Measurements from ENCODE around the gene RNF121.

Gene RNF121

DNA sequence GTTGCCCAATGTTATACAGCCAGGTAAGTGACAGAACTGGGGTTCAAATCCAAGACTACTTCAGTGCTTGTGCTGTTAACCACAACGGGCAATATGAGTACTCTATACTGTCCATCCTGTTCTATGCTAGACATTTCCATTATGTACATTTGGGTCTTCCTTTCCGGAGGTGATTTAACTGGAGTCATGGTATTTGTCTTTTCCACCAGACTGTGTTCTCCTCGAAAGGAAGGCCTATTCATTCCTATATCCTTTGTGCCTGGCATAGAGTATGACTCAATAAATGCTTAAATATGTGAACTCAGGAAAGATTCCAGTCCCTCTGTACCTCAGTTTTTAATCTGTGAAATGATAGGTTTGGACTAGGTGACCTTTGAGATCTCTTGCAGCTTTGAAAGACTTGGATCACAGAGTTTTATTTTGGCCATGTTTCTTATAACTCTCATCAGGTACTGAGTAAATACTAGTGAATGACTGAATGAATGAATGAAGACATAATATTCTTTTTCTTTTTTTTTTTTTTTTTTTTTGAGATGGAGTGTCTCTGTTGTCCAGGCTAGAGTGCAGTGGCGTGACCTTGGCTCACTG lies 6.6 kb downstream of the RNF121 start:
- no peak for DNase-seq (ENCODE audit: low spot score)

DNA sequence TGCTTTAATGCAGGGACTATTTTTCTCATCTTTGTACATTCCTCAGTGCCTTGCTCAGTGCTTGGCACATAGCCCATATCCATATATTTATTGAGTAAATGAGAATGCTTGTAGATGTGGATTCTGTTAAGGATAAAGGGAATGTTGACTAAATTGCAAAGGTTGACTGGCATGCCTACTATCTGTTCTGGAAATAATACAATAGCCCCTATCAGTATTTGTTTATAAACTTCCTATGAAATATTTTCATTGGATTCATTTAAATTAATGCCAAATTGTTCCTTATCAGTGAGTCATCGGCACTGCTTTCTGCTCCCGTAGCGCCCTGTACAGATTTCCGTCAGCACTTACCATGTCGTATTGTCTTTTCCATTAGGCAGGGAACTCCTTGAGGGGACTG lies 8.0 kb downstream of the RNF121 start:
- no peak for DNase-seq (ENCODE audit: low spot score)

DNA sequence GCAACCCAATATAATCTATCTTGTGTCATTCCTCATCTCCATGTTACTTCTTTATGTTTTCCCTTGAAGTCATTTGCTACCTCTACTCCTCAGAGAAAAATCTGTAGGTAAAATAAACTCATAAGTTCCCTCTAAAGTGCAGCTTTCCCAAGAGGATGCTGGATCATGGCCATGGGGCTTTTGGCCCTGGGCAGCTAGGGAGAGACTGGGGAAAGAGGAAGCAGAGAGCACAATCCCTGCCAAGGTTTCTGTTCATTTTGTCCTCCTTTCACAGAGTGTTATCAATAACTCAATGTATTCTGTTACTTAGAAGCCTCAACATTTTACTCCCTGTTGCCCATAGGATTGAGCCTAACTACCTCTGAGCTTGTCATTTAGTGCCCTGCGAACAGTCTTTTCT lies 9.0 kb downstream of the RNF121 start:
- no peak for DNase-seq (ENCODE audit: low spot score)

DNA sequence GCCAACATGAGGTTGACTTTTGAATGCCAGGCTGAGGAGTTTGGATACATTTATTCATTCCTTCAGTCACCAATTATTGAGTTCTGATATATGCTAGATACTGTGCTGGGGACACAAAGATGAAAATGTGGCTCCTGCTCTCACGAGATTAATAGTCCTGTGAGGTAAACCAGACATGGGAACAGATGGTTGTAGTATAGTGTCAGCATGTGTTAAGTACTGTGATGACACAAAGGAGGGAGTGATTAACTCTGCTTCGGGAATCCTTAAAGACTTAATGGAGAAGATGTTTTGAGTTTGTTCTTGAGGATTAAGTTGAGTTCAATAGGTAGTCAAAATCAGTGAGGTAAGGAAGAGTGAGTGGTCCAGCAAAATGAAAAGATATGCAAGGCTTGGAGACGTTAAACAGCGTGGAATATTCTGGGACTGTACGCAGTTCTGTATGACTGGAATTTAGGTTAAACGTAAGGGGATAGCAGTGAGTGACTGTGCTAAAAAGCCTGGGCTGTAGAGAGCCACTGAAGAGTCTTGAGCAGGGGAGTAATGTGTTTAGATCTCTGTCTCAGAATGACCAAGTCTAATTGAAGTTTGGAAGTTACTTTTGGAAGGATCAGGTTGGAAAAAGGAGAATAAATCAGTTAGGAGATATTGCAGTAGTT lies 11.8 kb downstream of the RNF121 start:
- no peak for DNase-seq (ENCODE audit: low spot score)

DNA sequence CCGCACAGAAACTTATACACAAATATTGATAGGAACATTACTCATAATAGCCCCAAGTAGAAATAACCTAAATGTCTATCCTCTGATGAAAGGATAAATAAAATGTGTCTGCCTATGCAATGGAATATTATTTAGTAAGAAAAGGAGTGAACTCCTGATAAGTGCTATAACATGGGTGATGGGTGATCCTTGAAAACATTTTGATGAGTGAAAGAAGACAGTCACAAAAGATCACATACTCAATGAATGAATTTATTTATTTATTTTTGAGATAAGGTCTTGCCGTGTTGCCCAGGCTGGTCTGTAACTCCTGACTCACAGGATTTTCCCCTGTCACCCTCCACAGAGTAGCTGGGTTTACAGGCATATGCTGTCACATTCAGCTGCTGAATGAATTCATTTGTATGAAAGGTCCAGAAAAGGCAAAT lies 17.3 kb downstream of the RNF121 start:
- DNase-seq (ENCODE audit: low spot score): no peak

DNA sequence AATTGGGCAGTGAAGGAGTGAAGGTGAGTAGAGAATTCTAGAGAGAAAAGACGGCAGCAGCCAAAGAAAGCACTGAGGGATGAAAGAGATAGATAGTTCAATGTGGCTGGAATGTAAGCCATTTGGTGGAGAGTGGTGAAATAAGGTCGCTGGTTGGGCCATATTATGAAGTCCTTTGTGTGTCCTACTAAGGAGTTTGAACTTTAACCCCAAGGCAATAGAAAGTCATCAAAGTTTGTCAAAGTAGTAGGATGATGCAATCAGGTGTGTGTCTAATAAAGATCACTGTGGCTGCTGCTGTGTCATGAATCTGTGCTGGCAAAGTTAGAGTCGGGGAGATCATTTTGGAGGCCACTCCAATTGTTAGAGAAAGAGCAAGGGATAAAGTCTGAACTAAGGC lies 18.7 kb downstream of the RNF121 start:
- peak; percentile 55 for DNase-seq (ENCODE audit: low spot score)

DNA sequence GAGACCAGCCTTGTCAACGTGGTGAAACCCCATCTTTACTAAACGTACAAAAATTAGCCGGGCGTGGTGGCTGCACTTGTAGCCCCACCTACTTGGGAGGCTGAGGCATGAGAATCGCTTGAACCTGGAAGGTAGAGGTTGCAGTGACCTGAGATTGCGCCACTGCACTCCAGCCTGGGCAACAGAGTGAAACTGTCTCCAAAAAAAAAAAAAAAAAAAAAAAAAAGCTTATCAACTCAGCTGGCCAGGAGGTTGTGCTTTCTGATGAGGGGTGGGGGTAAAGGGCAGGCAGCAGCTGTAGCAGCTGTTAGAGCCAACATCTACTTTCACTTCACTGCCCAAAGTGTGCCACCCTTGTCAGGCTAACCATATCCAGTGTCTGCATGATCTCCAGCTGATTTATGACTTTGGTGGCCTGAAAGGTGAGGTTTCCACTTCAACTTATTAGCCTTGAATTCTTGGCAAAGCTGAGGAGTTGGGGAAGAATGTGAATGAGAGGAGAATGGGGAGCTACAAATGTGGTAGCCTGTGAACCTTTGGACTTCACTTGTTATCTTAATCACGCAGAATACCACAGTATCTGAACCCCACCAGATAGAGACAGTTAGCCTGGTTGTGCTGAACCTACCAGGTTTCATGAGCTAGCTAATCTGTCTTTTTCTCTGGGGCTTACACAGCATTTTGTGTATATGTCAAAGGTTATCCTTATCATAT lies 19.6 kb downstream of the RNF121 start:
- DNase-seq (ENCODE audit: low spot score): peak; percentile 38

DNA sequence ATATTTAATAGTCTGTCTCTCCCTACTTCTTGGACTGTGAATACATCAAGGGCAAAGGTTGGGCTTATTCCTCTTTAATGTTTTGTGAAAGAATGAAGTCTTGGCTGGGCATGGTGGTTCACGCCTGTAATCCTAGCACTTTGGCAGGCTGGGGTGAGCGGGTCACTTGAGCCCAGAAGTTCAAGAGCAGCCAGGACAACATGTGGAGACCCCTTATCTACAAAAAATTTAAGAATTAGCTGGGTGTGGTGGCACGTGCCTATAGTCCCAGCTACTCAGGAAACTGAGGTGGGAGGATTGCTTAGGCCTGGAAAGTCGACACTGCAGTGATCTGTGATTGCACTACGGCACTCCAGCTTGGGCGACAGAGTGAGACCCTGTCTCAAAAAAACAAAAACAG lies 20.2 kb downstream of the RNF121 start:
- DNase-seq (ENCODE audit: low spot score): no peak

DNA sequence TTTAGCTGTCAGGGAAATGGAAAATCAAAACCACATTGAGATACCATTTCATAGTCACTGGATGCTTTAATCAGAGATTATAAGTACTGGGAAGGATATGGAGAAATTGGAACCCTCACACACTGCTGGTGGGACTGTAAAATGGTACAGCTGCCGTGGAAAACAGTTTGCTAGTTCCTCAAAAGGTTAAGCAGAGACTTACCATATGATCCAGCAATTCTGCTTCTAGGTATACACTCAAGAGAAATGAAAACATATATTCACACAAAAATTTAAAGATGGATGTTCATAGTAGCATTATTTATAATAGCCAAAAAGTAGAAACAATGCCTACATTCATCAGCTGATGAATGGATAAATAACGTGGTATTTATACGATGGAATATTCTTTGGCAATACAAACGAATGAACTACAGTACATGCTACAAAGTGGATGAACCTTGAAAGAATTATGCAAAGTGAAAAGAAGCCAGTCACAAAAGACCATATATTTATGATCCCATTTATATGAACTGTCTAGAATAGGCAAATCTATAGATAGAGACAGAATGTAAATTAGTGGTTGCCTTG lies 23.0 kb downstream of the RNF121 start:
- no peak for DNase-seq (ENCODE audit: low spot score)

DNA sequence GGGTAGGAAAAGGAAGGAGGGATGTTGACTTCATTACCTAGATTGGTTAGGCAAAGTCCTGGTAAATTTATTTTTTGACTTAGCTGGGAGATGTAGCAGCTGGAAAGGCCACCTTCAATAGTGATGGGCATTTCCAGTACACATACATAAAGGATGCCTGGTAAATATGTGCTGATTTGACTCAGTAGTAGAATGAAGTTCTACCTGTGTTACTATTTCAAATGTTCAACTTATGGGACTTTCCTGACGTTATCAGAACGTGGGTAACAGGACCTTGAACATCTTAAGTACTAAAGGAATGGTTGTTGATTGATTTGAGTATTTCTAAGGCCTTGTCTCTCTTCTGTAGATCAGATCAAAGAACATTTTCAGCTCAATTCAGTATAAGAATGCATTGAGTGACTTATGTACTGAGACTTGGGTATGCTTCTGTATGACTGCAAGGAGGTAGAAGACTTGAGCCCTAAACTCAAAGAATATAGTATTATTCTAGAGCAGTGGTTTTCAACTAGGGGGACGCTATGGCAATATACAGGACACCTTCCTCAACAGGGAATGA lies 27.1 kb downstream of the RNF121 start:
- DNase-seq (ENCODE audit: low spot score): no peak

DNA sequence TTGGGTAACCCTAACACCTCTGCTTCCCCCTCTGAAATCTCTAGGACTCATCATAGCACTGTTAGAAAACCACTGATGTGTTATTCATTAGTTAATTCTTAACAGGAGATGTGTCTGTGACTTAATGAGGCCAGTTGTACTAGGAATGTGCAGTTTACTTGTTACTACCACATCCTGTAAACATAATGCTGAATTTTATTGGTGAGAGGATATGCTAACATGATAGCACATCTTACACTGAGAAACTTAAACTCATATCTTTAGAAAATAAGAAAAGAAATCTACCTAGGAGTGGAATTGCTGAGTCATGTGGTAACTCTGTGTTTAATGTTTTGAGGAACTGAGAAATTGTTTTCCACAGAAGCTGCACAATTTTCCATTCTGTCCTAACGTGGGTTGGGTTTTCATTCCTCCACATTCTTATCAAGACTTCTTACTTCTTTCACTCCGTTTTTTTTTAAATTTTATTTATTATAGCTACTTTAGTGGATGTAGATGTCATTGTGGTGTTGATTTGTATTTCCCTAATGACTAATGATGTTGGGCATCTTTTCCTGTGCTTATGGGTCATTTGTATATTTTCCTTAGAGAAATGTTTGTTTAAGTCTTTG lies 33.7 kb downstream of the RNF121 start:
- DNase-seq (ENCODE audit: low spot score): no peak

DNA sequence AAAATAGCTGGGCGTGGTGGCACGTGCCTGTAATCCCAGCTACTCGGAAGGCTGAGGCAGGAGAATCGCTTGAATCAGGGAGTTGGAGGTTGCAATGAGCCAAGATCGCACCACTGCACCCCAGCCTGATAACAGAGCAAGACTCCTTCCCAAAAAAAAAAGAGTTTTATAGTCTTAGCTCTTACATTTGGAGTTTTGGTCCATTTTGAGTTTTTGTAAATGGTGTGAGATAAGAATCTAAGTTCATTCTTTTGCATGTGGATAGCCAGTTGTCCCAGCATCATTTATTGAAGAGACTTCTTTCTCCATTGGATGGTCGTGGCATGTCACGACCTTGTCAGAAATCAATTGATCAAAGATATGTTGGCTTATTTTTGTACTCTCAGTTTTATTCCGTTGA lies 34.6 kb downstream of the RNF121 start:
- no peak for DNase-seq (ENCODE audit: low spot score)

DNA sequence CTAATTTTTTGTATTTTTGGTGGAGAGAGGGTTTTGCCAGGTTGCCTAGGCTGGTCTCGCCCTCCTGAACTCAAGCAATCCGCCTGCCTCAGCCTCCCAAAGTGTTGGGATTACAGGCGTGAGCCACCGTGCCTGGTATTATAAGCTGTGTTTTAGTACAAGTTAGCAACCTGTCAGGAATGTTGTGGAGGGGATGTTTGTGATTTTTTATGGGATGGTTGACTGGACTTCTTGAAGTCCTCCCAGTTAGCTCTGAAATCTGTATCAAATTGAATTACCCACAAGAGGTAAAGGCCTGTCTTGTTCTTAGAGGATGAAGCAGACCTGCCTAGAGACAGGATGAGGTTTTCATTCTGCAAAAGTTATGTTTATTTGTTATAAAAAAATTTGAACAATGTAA lies 35.8 kb downstream of the RNF121 start:
- DNase-seq (ENCODE audit: low spot score): no peak

DNA sequence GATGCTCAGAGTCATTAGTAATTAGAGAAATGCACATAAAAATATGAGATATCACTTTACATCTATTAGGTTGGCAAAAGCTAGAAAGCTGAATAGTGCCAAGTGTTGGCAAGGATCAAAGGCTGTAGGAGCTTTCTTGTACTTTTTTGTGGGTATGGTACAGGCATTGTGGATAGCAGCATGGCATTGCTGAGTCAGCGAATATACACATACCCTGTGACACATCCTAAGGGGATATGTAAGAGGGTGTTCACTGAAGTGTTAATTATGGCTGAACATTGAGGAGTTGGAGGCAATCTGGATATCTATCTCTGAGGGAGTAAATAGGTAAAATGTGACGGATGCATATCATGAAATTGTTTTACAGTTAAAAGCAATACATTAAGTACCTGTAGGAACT lies 42.8 kb downstream of the RNF121 start:
- no peak for DNase-seq (ENCODE audit: low spot score)

DNA sequence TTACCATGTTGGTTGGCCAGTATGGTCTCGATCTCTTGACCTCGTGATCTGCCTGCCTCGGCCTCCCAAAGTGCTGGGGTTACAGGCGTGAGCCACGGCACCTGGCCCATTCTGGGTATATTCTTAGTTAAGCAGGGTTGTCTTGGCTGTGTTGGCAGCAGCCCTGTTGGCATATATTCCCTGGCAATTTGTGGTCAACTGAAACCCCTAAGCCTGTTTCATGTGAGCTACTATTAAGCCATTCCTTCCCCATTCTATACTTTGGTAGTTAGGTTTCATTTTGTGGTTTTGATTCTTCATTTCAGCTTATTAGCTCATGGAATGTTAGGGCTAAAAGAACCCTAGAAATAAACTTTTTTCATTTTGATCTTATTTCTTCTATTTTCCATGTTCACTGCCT lies 47.7 kb downstream of the RNF121 start:
- no peak for DNase-seq (ENCODE audit: low spot score)

DNA sequence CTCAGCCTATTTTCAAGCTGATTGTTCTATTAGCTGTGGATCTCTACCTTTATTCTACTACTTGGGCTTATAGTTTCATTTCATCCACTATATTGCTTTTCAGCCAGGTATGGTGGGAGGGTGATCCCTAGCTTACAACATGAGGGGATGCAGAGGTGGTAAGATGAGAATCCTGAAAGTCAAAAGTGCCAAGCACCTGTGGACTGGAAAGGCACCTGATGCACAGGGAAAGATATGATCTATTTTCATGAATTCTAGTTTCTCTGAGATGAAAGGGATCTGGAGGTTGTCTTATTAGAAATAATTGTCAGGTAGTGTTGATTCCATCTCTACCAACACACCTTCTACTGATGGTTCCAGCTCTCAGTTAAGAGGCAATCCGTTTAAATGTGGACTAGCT lies 48.2 kb downstream of the RNF121 start:
- DNase-seq (ENCODE audit: low spot score): no peak

DNA sequence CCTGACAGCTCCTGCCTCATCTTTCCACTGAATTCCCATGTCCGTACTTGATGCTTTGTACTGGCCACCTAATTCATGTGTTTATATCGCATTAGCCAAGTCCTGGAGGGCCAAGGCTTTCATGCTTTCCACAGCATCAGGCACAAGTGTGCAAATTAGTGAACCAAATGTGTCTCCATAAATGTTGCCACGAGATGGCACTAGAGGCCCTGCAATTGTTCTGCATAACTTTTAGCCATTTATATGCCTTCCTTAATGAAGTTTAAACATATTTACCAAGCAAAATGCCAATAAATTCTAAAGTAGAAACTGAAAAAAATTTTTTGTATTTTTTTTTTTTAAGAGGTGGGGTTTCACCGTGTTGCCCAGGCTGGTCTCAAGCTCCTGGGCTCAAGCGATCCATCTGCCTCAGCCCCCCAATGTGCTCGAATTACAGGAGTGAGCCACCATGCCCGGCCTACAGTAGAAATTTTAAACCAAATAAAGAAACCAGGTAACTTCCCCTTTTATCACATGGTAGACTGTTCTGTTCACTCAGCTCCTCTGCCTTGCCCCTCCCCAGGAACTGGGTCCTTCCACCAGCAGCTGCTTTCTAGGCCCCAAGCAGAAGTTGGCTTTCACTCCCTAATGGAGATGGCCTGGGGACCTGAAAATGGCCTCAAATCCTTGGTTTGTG lies 49.0 kb downstream of the RNF121 start:
- DNase-seq (ENCODE audit: low spot score): peak; percentile 41

DNA sequence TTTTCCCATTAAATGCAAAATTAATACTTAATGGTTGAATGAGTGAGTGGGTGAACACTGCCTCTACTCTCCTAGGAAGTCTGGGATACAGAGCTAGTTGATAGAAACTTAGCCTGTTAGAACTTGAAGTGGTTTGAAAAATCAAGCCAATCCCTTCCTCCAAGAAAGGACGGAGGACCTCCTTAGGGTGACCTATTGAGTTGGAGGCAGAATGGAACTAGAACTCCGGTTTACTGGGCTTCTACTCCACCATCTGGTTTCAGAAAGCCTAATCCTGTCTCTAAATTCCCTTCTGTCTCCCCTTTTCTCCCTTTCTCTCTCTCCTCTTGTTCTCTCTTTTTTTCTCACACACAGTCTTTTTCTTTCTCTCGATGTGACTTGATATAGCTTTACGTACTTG lies 50.2 kb downstream of the RNF121 start:
- no peak for DNase-seq (ENCODE audit: low spot score)

DNA sequence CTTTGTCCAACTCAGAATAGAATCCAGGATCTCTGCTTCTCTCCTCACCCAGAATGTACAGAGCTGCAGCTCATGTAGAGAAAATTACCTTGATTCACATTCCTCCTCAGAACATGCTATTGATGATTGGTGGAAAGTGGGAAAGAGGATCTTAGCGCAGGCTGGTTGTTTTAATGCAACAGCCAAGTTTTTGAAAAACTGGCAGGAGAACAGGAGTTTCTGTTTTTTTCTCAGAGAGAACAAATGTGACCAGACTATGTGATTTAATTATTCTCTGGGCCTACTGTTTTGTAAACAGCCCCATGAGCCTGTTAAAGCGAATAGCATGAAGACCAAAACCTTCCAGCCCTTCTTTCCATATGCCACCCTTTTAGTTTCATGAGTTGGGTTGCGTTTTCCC lies 50.8 kb downstream of the RNF121 start:
- no peak for DNase-seq (ENCODE audit: low spot score)

DNA sequence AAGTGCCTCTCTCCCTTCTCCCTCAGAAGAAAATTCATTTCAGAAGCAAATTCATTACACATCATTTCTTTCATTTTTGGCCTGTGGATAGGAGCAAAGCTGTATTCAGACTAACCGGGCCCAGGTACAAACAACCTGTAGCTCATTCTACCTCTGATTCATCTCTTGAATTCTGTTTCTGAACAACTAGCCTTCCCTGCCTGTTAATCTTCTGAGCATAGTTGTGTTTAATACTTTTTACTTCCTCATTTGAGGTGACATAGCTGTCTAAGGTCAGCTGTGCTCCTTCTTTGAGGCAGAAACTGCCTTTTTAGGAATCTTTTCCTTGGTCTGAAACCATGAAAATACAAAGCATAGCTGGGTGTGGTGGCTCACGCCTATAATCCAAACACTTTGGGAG lies 57.3 kb downstream of the RNF121 start:
- no peak for DNase-seq (ENCODE audit: low spot score)

DNA sequence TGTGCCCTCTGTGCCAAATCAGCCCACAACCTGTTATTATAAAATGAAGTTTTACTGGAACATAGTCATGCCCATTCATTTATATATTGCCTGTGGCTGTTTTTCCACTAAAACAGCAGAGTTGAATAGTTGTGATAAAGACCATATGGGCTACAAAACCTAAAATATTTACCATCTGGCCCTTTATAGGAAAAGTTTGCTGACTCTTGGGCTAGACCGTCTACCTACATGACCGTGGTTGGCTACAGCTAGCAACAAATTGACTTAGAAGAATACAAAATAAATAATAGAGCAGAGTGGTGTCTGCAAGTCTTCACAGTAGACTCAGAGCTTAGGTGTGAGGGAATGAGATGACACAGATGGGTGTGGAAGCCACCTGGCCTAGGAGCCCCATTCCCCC lies 58.7 kb downstream of the RNF121 start:
- DNase-seq (ENCODE audit: low spot score): no peak

DNA sequence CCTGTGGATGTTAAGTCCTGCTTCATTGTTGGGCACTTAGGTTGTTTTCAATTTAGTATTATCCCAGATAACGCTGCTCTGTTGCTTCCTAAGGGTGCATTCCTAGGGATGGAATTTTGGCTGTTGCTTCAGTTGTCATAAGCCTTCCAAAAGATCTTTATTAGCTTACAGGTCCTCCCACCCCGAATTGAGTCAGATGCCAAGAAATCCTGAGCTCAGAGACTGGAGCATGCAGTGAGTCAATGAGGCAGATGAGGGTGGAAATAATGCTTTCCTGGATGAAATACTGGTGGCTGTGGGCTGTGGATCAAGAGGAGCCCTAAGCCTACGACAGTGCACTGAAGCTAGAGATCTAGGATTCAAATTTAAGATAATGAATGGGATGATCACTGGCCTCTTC lies 59.2 kb downstream of the RNF121 start:
- DNase-seq (ENCODE audit: low spot score): no peak

All from LoVo (cell line).